Measurements from ENCODE around the gene PCK1.
A peak's percentile ranks its signal among the peaks of the same experiment; 100 is the strongest.

Gene PCK1

GRCh38 chr20:57570920-57571319, 10.0 kb downstream of the PCK1 start:
- intact Hi-C loops (cut with DNase I) = no loop called here
- DNase-seq = no peak

DNA sequence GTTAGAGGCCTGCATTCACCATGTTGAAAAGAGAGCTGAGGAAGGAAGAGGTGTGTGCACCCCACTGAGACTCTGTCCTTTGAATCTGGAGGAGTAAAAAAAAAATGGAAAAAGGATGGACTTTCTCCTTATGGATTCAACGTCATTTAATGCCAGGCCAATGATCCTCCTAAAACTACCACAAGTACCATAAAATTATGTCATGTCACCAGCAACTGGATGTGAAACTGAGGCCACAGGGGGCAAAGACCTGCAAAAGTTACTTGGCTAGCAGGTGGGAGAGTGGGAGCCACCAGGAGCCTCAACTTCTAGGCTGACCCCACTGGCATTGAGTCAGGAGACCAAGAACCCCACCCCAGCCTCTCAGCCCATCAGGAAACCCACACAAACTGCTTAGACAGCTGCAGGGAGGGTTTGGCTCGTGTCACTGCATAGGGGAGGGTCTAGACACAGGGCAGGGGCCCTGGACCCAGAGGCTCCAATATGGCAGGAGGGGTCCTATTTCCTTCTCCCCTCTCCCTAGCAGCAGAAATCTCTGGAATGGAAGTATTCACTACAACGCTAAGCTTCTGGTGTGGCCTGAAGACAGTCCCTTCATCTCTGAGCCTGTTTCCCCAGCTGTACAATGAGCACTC, 11.0 kb downstream of the PCK1 start:
- intact Hi-C loops (cut with DNase I) = no loop called here

DNA sequence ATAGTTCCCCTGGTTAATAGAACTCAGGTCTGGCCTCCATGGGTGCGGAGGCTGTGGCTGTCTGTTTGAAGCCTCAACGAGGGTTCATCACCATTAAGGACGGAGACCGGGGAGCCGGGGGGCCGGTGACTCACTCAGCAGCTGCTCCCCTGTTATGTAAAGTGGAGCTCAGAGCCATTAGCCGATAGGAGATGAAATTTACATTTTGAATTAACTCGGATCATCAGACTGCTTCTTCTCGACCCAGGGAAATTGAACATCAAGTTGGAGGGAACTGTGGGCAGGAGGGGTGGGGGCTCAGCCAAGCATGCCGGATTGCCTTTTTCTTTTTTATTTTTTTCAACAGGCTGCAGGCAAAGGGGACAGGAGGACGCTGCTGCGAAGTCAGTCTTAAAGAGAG, 12.3 kb downstream of the PCK1 start:
- no peak for DNase-seq
- intact Hi-C loops (cut with DNase I) = no loop called here

More for the DNA sequence above, 11.0 kb downstream of the PCK1 start:
- DNase-seq = no peak

DNA sequence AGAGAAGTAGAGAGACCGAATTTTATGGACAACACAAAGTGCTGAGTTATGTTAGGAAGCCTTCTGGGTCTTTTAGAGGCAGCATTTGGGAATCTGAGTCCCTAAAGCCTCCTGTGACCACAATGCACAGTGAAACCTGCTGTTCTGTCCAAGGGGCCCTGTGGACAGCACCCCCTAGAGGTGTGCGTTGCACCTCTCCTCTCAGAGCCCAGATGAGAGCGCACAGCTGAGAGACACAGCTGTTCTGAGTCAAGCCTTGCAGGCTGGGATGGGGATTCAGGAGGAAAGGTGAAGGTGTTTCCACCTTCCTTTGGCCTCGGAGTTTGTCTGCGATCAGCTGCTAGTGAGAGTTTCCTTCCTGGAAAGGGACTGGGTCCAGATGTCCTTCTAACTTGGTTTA, 13.0 kb downstream of the PCK1 start:
- intact Hi-C loops (cut with DNase I) = no loop called here
- no peak for DNase-seq

DNA sequence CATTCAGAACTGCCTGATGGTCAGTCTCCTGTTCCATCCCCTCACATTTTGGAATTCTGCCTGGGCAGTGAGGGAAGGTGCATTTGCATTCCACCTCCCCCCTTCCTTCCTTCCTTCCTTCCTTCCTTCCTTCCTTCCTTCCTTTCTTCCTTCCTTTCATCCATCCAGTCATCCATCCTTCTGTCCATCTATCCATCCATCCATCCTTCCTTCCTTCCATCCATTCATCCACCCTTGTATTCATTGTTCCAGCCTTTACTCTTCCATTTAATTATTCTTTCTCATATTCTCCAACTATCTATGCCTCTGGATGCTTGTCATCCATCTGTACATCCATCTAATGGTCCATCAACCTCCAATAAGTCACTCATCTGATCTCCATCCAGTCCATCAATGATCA, 14.0 kb downstream of the PCK1 start:
- intact Hi-C loops (cut with DNase I) = loop anchor here (5.0 kb wide), 1 partner anchor 43 kb away; no protein-coding TSS in a partner anchor
- no peak for DNase-seq

GRCh38 chr20:57576002-57576401, 15.1 kb downstream of the PCK1 start:
- intact Hi-C loops (cut with DNase I) = loop anchor here (5.0 kb wide), 1 partner anchor 44 kb away; no protein-coding TSS in a partner anchor
- DNase-seq = no peak

DNA sequence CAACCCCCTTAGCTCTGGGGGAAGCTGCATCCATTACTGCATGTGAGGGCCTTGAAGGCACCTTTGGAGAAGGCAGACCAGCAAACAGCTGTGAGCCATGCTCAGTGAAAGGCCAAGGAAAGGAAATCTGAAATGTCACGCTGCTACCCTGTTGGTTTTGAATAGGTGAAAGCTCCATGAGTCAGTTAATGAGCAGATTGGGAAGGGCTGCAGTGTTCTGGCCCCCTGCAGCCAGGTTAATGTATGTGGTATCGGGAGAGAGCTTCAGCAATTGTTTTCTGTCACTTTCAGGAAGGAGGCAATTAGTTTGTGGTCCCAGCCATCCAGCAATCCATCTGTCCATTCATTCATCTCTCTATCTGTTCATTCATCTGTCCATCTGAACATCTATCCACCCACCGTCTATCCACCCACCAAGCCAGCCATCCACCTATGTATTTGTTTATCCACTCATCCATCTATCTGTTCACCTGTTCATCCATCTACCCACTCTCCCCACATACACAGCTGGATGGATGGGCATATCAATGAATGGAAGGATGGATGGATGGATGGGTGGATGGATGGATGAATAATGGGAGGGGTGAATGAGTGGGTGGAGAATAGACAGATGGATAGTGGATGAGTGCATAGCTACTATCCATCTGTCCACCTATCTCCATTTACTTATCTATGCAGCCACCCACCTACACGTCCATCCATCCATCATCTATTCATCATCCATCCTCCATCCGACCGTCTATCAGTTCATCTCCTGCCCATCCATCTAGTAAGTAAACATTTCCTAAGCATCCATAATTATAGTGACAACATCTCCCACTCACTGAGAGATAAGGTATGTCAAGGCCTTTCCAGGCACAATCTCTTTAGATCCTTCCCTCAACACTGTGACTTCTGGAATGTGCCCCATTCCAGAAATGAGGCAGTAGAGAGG, 16.0 kb downstream of the PCK1 start:
- intact Hi-C loops (cut with DNase I) = loop anchor here (5.0 kb wide), 1 partner anchor 45 kb away; no protein-coding TSS in a partner anchor
- DNase-seq = no peak

- DNase-seq = no peak
- intact Hi-C loops (cut with DNase I) = loop anchor here (5.0 kb wide), 1 partner anchor 46 kb away; no protein-coding TSS in a partner anchor
These were observed 17.0 kb downstream of the PCK1 start for GRCh38 chr20:57577679-57578475.

GRCh38 chr20:57578476-57579165, 17.7 kb downstream of the PCK1 start:
- intact Hi-C loops (cut with DNase I) = loop anchor here (5.0 kb wide), 1 partner anchor 46 kb away; no protein-coding TSS in a partner anchor

GRCh38 chr20:57579331-57579897, 18.5 kb downstream of the PCK1 start:
- intact Hi-C loops (cut with DNase I) = loop anchor here (5.0 kb wide), 1 partner anchor 47 kb away; no protein-coding TSS in a partner anchor
- DNase-seq = no peak

More at GRCh38 chr20:57578476-57579165, 17.7 kb downstream of the PCK1 start:
- no peak for DNase-seq

GRCh38 chr20:57579898-57580447, 19.1 kb downstream of the PCK1 start:
- DNase-seq = no peak
- intact Hi-C loops (cut with DNase I) = loop anchor here (5.0 kb wide), 1 partner anchor 48 kb away; no protein-coding TSS in a partner anchor

GRCh38 chr20:57580478-57581201, 19.7 kb downstream of the PCK1 start:
- DNase-seq = no peak
- intact Hi-C loops (cut with DNase I) = no loop called here

GRCh38 chr20:57581202-57582028, 20.5 kb downstream of the PCK1 start:
- intact Hi-C loops (cut with DNase I) = no loop called here
- DNase-seq = no peak

DNA sequence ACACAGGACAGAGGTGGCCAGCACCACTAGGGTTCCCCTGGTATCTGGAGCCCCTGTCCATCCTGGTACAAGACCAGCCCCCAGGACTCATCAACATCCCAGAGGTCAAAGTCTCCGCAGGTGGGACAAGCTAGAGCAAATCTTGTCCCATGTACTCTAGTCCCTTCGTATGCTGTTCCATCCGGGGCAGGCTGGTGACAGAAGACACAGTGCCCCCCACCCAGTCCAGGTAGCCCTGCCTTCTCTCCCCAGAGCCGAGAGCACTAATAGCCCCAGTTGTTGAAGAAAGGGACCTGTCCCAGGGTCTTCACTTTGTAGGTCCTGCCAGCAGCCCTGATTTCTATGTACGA, 21.1 kb downstream of the PCK1 start:
- DNase-seq = no peak
- intact Hi-C loops (cut with DNase I) = no loop called here

GRCh38 chr20:57582432-57583288, 21.8 kb downstream of the PCK1 start:
- intact Hi-C loops (cut with DNase I) = no loop called here
- peak in 15 of 42 donors; percentile 14 to 64 (median 37) for DNase-seq
